ENCODE measurements around the gene FYN.

FYN gene

GRCh38 chr6:111721753-111722154, 151.5 kb downstream of the FYN start:
- no peak for DNase-seq

DNA sequence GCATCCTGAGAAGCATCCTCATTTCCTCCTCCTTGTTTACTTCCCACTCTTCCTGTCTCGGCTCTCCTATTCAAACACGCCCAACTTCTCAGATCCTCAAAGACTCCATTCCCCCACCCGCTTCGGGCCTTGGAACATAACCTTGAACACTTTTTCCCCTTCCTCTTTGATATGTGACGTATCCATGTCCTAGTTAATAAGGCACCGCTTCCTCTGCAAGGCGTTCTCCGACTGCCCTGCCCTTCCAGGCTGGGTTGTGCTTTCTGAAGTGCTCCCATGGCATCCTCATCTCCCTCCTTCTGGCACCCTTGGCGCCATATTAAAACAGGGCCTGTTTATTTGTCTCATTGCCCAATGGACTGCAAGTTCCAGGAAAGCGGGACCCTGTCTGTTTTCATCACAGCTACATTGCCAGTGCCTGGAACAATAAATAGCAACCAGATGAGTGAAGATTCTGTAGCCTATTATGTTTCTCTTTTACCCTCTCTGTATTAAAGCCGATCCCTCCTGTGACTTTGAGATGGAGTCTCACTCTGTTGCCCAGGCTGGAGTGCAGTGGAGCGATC, 152.2 kb downstream of the FYN start:
- DNase-seq: no peak

DNA sequence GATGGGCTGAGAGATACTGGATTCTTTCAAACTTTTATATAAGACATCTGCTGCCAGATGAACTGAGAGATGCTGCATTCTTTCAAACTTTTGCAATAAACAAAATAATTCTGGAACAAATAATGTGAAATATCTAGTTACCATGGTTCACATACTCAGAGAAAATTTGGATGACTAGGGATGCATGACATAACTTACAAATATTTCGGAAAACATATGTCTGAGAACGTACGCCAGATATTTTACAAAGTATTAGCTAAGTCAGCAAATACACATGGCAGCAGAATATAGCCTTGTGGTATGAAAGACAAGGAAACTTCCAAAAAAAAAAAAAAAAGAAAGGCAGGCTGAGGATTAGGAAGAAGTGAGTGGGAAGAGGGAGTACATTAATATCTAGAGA, 154.3 kb downstream of the FYN start:
- no peak for DNase-seq

GRCh38 chr6:111718326-111718725, 154.9 kb downstream of the FYN start:
- no peak for DNase-seq

GRCh38 chr6:111717621-111718020, 155.6 kb downstream of the FYN start:
- DNase-seq: no peak

DNA sequence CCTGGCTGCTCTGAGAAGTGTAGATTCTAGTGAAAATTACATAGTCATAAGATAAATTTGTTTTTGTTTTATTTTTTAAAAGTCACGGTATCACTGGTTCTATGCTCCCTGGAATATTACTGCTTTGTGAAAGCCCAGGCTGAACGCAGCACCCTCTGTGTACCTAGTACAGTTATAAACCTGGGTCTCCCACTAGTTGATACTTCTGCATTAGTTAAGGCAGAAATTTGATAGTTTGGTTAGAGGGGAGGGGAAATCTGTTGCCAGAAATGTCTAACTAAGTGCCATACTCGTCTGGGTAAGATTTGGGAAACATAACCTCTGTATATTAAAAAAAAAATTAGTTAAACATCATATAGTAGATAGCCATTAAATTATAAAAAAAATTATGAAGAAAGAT, 156.9 kb downstream of the FYN start:
- no peak for DNase-seq

GRCh38 chr6:111715321-111715720, 157.9 kb downstream of the FYN start:
- no peak for DNase-seq

DNA sequence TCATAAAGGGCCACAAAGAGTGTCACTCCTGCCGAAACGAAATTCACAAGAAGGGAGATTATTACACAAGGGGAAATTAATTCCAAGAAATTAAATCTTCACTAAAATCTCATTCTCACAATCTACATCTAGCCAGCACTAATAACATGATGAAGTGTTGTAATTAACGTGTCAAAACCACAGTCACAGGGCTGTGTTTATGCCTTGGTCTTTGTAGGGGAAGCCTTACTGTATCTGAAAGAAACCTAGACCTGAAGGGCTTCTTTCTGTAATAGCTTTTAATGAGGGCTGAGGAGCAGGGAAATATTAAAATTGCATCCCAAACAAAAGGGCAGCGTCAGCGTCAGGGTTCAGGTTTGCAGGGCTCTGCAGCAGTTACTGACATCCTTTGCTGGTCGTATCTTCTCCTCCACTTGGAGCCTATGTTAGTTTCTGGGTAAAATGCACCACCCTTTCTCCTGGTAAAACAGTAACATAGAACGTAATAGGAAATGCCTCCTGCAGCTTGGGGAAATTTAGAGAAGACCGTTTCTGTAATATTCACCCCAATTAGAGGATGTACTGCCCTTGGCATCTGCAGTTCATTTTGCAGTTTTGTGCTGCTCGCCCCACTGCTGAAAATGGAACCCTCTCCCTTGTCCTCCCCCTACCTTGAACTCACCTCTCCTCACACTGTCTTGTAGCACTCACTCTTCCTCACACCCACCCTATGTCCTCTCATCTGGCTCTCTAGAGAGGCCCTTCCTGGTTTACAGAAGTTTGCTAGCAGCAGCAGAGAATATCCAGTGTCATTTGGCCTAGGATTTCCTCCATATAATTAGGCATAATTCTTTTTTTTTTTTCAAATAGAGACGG, 158.6 kb downstream of the FYN start:
- DNase-seq: no peak

DNA sequence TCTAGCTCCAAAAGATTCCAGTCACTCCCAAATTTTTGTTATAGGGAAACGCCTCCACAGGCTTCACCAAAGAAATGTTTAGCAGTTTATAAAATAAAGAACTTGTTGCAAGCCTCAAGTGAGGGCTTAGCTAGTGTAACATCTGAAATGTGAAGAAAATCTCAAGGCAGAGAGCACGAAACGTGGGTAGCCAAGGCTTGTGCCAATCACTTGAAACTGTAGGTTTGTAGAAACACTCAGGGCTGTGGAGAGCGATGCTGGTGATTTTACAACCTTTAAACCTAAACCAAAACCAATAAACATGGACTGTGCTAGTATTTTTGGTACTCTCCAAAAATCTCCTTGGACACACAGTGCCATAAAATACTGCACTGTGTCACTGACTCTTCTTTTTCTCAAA, 159.4 kb downstream of the FYN start:
- no peak for DNase-seq

DNA sequence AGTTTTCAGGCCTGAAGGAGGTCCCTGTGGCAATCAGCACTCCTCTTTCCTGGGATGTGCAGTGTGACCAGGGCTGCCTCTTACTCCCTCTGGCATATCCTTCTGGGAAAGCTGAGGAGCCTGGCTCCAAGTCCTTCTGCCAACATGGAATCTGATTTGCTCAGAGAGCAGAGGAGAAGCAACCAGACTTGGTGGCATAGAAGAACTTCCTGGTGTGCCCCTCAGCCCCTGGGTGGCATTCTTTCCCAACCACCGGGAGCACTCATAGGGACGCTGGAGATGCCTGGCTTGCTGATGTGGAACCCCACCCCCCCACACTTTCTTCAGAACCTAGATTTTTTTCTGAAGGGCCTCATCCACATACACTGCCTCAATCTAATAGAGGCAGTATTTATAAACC, 160.0 kb downstream of the FYN start:
- DNase-seq: no peak

GRCh38 chr6:111711984-111712752, 161.1 kb downstream of the FYN start:
- no peak for DNase-seq

DNA sequence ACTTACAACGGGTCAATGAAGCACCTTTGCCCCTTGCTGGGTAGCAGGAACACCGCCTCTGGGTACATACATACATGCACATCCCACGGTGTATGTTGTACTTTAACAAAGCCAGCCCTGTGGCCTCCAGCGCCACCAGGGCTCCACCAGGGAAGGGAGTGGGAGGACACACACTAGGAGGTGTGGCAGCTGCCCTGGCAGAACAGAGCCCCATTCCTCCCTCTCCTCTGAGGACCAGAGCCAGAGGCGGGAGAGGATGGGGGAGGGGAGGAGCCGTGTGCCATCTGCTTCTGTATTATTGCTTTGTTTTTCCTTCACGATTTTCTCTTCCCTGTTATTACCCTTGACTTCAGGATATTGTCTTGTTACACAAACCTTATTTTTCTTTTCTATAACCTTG, 161.8 kb downstream of the FYN start:
- DNase-seq: peak; percentile 73

DNA sequence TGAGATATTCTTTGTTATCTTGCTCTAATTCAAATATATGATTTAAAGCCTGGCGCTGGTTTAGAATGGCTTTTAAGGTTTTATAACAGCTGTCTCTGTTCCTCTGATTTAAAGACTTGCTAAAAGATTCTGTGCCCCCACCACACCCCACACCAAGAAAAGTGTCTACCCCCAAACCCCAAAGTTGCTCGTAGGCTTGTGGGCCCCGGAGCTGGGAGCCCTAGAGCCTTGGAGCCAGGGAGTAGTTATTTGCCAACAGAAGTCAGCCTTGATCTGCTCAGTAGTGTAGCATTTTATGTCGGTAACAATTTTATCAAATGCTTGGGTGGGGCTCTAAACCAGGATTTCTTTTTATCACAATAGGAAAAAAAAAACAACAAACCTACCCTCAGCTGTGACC, 162.3 kb downstream of the FYN start:
- DNase-seq: no peak

DNA sequence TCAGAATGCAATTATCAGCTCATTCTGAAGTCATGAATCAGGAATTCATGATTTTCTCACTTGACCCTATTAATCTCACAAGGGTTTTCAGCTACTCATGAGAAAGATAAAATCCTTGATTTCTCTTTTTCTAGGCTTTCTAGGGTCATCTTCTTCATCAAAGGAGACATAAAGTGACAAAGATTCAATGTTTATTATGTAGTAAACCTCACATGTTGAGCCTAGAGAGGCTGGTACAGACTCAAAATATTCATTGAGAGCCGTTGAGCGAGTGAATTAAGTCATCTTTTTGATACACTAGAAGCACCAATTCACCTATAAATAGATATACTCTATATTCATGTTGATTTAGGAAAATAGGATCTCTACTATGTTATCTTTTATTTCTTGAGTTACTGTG, 162.8 kb downstream of the FYN start:
- no peak for DNase-seq

- peak; percentile 75 for DNase-seq
Measured at GRCh38 chr6:111709615-111710398, 163.4 kb downstream of the FYN start.

- no peak for DNase-seq
Measured at GRCh38 chr6:111709201-111709600, 164.1 kb downstream of the FYN start.

DNA sequence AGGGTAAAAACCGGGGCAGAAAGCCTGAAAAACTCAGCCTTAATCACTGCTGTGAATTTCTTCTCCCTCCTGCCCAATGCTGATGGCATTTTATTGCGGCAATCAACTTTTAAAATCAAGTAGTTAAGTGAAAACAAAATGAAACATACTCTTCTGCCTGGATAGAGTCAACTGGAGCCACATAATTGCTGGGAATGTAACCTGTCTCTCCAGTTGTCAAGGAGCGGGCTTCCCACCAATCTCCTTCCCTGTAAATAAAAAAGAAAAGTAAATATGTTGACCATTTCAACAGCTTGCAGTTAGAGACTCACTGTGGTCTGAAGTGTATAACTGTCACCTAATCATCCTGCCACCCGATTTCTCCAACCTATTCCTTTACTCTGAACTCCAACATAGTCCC, 165.5 kb downstream of the FYN start:
- DNase-seq: no peak

DNA sequence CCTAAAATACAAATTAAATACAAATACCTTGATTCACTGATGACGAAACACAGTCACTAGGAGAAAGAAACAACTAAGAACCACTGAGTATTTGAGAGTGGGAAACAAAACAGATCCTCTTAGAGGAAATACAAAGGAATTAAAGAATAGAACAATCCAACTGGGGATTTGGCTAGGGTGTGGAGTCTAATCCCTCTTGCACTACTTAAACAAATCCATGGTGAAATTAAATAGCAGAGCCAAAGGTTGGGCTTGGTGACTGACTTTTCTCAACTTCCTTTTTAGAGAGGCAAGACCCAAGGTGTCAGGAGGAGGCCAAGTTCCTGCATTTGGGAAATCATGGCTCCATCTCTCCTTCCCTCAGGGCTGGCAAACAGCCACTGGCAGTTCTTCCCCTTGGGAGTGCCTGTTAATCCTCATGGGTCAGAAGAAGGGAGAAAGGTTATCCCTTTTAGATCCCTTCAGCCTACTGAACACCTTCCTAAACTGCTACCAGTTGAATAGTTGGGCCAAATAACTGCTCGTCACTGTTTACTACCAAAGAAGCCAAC, 166.3 kb downstream of the FYN start:
- DNase-seq: no peak

DNA sequence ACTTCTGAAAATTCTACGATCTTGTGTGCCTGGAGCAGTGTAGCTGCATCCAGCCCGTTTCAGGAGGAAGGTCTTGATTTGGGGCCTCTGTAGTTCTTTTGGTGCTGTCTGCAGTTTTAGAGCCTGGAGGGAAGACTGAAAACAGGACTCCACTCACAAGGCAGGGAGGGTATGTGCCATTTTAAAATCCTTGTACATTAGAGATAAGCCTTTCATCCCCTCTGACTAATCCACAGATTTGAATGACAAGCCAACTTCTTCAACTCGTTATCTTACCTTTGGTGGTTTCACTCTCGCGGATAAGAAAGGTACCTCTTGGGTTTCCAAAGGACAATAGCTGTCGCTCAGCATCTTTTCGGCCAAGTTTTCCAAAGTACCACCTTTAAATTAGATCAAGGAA, 169.5 kb downstream of the FYN start:
- DNase-seq: no peak

GRCh38 chr6:111702268-111702667, 171.0 kb downstream of the FYN start:
- DNase-seq: no peak

- no peak for DNase-seq
Measured at GRCh38 chr6:111701146-111701545, 172.1 kb downstream of the FYN start.

DNA sequence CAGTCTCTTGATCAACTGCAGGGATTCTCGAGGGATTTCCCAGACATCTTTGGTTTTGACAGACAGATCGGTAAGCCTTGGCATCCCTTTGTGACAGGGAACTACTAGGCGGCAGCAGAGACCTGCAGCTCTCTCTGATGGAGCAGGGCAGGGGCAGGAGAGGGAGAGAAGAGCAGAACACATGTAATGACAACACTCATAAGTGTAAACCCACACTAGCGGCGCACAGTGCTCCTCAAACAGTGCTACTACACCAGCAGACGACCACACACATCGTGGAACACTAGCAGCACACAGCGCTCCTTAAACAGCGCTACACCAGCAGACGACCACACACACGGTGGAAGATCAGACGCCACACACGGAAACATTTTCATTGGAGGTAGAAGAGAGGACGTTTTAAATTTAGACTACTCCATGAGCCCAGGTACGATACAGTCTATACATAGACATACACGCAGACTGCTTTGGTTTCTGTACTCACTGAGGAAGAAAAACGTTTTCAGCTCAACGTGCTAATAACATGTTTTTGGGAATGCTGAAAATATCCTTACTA, 173.0 kb downstream of the FYN start:
- no peak for DNase-seq

- no peak for DNase-seq
Measured at GRCh38 chr6:111699123-111699522, 174.1 kb downstream of the FYN start.
